A673 (cell line): ENCODE data around the gene MRPL58. TPM values are rescaled to one million over a fixed set of nuclear protein-coding genes. Genes with fewer than 3 reads are reported as not detected.
"Not testable (repeated sequence)": the region's sequence is repeated elsewhere in the genome, so short reads cannot be mapped to it uniquely, and the experiment has no call there.

Experiments
- BruUV-seq: library from RNA; stranded (reverse); fragments of 400-500 nt; replicated peaks from 2 replicates; lab custom pipeline; 2021; lab: Mats Ljungman, UMichigan
- CTCF ChIA-PET: fragments of 300-600 bp; sonication (Branson Sonifier 250); formaldehyde crosslinking; loops from one replicate; lab custom pipeline; 2022; ENCODE audit warnings: antibody characterized with exemption; lab: Charles Lee
- POLR2A ChIA-PET: fragments of 300-600 bp; sonication (Branson Sonifier 250); formaldehyde crosslinking; loops from one replicate; lab custom pipeline; 2022; ENCODE audit warnings: antibody characterized with exemption; ENCODE audit not compliant: low non-redundant PET; lab: Charles Lee
- DNase-seq: peaks from one replicate; pipeline ENCODE4 v3.0.0-alpha.2; 2015; ENCODE audit warnings: low spot score
- H3K27ac ChIP-seq: fragments of 200-600 bp; sonication (generic); 2 replicates; pipeline ENCODE4 v1.5.1; 2016; ENCODE audit warnings: mixed run types, low read depth, mild to moderate bottlenecking, mixed read lengths, antibody characterized with exemption, low read length; ENCODE audit not compliant: poor library complexity, severe bottlenecking
- H3K27me3 ChIP-seq: fragments of 200-600 bp; sonication (generic); replicated peaks from 2 replicates; pipeline ENCODE4 v1.6.1; 2017; ENCODE audit warnings: mixed run types, low read depth, mild to moderate bottlenecking, mixed read lengths, antibody characterized with exemption, low read length; ENCODE audit not compliant: insufficient read depth, poor library complexity
- H3K36me3 ChIP-seq: fragments of 200-600 bp; sonication (generic); 2 replicates; pipeline ENCODE4 v1.6.1; 2016; ENCODE audit warnings: mixed run types, mild to moderate bottlenecking, mixed read lengths, antibody characterized with exemption, low read length; ENCODE audit not compliant: insufficient read depth, poor library complexity, severe bottlenecking
- H3K4me1 ChIP-seq: fragments of 200-600 bp; sonication (generic); 2 replicates; pipeline ENCODE4 v1.6.1; 2017; ENCODE audit warnings: mixed run types, mild to moderate bottlenecking, mixed read lengths, antibody characterized with exemption, low read length; ENCODE audit not compliant: insufficient read depth, poor library complexity, severe bottlenecking
- H3K4me3 ChIP-seq: fragments of 200-600 bp; sonication (generic); 2 replicates; pipeline ENCODE4 v1.5.1; 2016; ENCODE audit warnings: low read depth, mixed run types, mild to moderate bottlenecking, mixed read lengths, low read length; ENCODE audit not compliant: poor library complexity, severe bottlenecking
- H3K9me3 ChIP-seq: fragments of 200-600 bp; sonication (generic); 2 replicates; pipeline ENCODE4 v1.6.1; 2016; ENCODE audit warnings: mixed run types, low read depth, mild to moderate bottlenecking, mixed read lengths, antibody characterized with exemption, low read length; ENCODE audit not compliant: poor library complexity, severe bottlenecking
- CTCF ChIP-seq: fragments of 300-800, 200-600 bp; sonication (generic); conservative IDR thresholded peaks from 2 replicates; pipeline ENCODE4 v1.5.1; 2017; ENCODE audit warnings: low read depth, mild to moderate bottlenecking, antibody characterized with exemption, low read length, moderate library complexity, mixed read lengths
- EZH2 ChIP-seq: fragments of 200-600 bp; sonication (generic); IDR thresholded peaks from 2 replicates; pipeline ENCODE4 v1.6.1; 2017; ENCODE audit warnings: borderline replicate concordance, low read depth, mild to moderate bottlenecking, mixed read lengths, antibody characterized with exemption, low read length; ENCODE audit not compliant: poor library complexity, severe bottlenecking
- intact Hi-C: fragments of 100-400 bp; cut with micrococcal nuclease; formaldehyde crosslinking; loops from one replicate; pipeline ENCODE4 v1.10.0; 2022; ENCODE audit not compliant: unreplicated experiment
- total RNA-seq: library from RNA; stranded (reverse); gene quantifications from 2 replicates; pipeline ENCODE4 v1.2.3, GENCODE V29; 2021

Gene MRPL58
- total RNA-seq, 1 experiment from 2014 or later = 61.4 TPM

GRCh38 chr17:75004371-75004770 is 8.1 kb upstream of the MRPL58 start:
- no TSS peak for BruUV-seq
- CTCF ChIA-PET = no interaction called here
- intact Hi-C loops = no loop called here

GRCh38 chr17:75005291-75005690 is 7.2 kb upstream of the MRPL58 start:
- ChIA-PET POLR2A (no interaction called here), CTCF (no interaction called here)
- H3K27me3 ChIP-seq = no peaks in the 10 kb centered on the region
- intact Hi-C loops = no loop called here
- H3K4me3 ChIP-seq = no peak overlapping the region
- no peaks in the 10 kb centered on the region for H3K4me1 ChIP-seq
- no peak for TF ChIP-seq CTCF
- TF ChIP-seq EZH2 = no peak
- no peaks in the 10 kb centered on the region for H3K9me3 ChIP-seq
- no peak for DNase-seq
- BruUV-seq = no TSS peak
- H3K27ac ChIP-seq = no peak overlapping the region
- H3K36me3 ChIP-seq = no peaks in the 10 kb centered on the region

More at GRCh38 chr17:75004371-75004770, 8.1 kb upstream of the MRPL58 start:
- Histone ChIP-seq H3K9me3 (no peaks in the 10 kb centered on the region), H3K36me3 (no peaks in the 10 kb centered on the region), H3K27me3 (no peaks in the 10 kb centered on the region), H3K27ac (no peak overlapping the region), H3K4me3 (no peak overlapping the region), H3K4me1 (no peaks in the 10 kb centered on the region)
- no peak for DNase-seq
- TF ChIP-seq EZH2 = no peak
- no peak for TF ChIP-seq CTCF
- POLR2A ChIA-PET = no interaction called here

- H3K4me1 ChIP-seq, H3K4me3 ChIP-seq, BruUV-seq, DNase-seq, H3K9me3 ChIP-seq, POLR2A ChIA-PET, CTCF ChIA-PET, H3K27ac ChIP-seq, H3K36me3 ChIP-seq, H3K27me3 ChIP-seq, intact Hi-C loops: not testable (repeated sequence)
Measured at GRCh38 chr17:75006084-75006483, 6.4 kb upstream of the MRPL58 start.

- ChIA-PET CTCF (interaction anchor here (0.8 kb wide), 1 partner anchor 45 kb away, joined by 4 read pairs; no protein-coding TSS in a partner anchor), POLR2A (no interaction called here)
- no peaks in the 10 kb centered on the region for H3K27me3 ChIP-seq
- no peaks in the 10 kb centered on the region for H3K9me3 ChIP-seq
- no peak overlapping the region for H3K27ac ChIP-seq
- no peak overlapping the region for H3K4me3 ChIP-seq
- no peaks in the 10 kb centered on the region for H3K36me3 ChIP-seq
- H3K4me1 ChIP-seq = peaks cover 6% of the 10 kb centered on the region
- DNase-seq = no peak
- TF ChIP-seq EZH2 = no peak
- TF ChIP-seq CTCF = no peak
- intact Hi-C loops = no loop called here
- BruUV-seq = no TSS peak
Measured at GRCh38 chr17:75006653-75007052, 5.8 kb upstream of the MRPL58 start.
